ENCODE data around the gene TIAM2. TPM values are rescaled to one million over a fixed set of nuclear protein-coding genes. Genes with fewer than 3 reads are reported as not detected.

TIAM2 gene
- total RNA-seq, 2 donors from 2014 or later, result 3.1 to 6.6 TPM

DNA sequence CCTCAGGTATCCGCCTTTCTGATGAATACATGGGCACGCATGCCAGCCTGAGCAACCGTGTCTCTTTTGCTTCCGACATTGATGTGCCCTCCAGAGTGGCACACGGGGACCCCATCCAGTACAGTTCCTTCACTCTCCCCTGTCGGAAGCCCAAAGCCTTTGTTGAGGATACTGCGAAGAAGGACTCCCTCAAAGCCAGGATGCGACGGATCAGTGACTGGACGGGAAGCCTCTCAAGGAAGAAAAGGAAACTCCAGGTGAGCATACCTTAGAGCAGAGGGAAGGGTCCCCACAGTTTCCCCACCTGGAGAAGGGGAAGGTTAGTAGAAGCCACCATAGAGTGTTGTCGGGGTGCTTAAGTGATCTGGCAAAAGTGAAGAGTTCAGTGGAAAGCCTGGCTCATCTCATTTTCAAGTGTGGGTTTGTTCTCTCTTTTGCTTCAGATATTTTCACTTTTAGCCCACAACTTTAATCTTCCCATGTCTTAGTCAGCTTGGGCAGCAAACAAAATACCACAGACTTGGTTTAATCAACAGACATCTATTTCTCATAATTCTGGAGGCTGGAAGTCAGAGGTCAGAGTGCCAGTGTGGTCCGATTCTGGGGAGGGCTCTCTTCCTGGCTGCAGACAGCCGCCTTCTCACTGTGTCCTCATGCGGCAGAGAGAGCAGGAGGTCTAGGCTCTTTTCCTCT is 135.2 kb downstream of the TIAM2 start:
- TF ChIP-seq POLR2A (IDR thresholded peaks at IDR 0.05), result no peak
- TF ChIP-seq, protein P1, sequence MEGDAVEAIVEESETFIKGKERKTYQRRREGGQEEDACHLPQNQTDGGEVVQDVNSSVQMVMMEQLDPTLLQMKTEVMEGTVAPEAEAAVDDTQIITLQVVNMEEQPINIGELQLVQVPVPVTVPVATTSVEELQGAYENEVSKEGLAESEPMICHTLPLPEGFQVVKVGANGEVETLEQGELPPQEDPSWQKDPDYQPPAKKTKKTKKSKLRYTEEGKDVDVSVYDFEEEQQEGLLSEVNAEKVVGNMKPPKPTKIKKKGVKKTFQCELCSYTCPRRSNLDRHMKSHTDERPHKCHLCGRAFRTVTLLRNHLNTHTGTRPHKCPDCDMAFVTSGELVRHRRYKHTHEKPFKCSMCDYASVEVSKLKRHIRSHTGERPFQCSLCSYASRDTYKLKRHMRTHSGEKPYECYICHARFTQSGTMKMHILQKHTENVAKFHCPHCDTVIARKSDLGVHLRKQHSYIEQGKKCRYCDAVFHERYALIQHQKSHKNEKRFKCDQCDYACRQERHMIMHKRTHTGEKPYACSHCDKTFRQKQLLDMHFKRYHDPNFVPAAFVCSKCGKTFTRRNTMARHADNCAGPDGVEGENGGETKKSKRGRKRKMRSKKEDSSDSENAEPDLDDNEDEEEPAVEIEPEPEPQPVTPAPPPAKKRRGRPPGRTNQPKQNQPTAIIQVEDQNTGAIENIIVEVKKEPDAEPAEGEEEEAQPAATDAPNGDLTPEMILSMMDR (IDR thresholded peaks at IDR 0.05), result no peak
- Histone ChIP-seq H3K4me1 (no peaks in the 10 kb centered on the region), H3K9me3 (no peaks in the 10 kb centered on the region), H3K27ac (no peak overlapping the region), H3K36me3 (replicated peaks in 1 of 2; ENCODE audit: insufficient read depth in 1 of 2, low read depth in 2 of 2) (no peaks in the 10 kb centered on the region), H3K27me3 (no peaks in the 10 kb centered on the region), H3K4me3 (no peak overlapping the region)
- ATAC-seq, result no peak
- WGBS, 2 donors, result 80 to 83% methylated on average over 14 of the region's 14 CpGs
- no peak for DNase-seq
- intact Hi-C loops (cut with DNase I), result no loop called here

DNA sequence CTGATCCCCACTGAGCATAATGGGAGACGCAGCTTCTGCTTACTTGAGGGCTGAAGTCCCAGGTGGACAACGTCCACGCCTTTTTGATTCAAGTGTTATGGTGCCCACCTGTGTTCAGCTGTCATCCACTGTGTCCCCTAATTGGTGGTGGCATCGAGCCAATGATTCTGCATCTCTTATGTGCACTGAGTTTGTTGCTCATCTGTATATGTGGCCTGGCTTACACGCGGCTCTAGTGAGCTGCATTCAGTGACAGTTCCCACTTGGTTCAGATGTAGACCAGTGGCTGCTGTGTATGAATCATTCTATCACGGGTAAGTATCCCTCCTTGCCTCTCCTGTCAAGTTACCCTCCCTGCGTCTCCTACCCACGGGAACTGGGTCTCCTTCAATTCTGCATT is 137.5 kb downstream of the TIAM2 start:
- Histone ChIP-seq H3K9me3 (no peaks in the 10 kb centered on the region), H3K27me3 (no peaks in the 10 kb centered on the region), H3K4me3 (no peak overlapping the region), H3K4me1 (no peaks in the 10 kb centered on the region), H3K36me3 (replicated peaks in 1 of 2; ENCODE audit: insufficient read depth in 1 of 2, low read depth in 2 of 2) (no peaks in the 10 kb centered on the region), H3K27ac (no peak overlapping the region)
- TF ChIP-seq, protein P1 (IDR thresholded peaks at IDR 0.05), result no peak
- no peak for TF ChIP-seq POLR2A (IDR thresholded peaks at IDR 0.05)
- ATAC-seq (no peak), DNase-seq (no peak)
- 71 to 77% methylated on average over 9 of the region's 9 CpGs for WGBS, 2 donors
- intact Hi-C loops (cut with DNase I), result no loop called here

DNA sequence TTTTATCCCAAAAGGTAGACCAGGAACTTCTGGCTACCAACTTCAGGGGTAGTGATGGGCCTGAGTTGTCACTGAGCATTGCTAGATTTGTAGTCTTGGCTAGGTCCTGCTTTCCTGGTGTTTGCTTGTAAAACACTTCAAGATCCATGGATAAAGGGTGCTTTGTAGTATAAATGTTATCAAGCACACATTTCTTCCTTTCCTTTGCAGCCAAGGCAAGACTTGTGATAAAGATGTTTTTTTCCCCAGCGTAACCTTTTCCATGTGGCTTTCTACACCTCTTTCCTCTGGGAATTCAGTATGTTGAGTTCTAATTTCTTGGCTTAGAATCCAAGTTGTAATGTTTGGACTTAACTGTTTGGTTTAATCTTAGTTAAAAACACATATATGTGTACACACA is 145.9 kb downstream of the TIAM2 start:
- no peaks in the 10 kb centered on the region for H3K27me3 ChIP-seq
- no peak for TF ChIP-seq POLR2A (IDR thresholded peaks at IDR 0.05)
- TF ChIP-seq, protein P1 (IDR thresholded peaks at IDR 0.05), result no peak
- H3K36me3 ChIP-seq (replicated peaks in 1 of 2; ENCODE audit: insufficient read depth in 1 of 2, low read depth in 2 of 2), result no peaks in the 10 kb centered on the region
- WGBS, 2 donors, result 44 to 65% methylated on average over 1 of the region's 1 CpG
- H3K4me1 ChIP-seq, result peaks cover 12% of the 10 kb centered on the region
- no peak overlapping the region for H3K27ac ChIP-seq
- intact Hi-C loops (cut with DNase I), result no loop called here
- H3K4me3 ChIP-seq, result no peak overlapping the region
- no peak for DNase-seq
- H3K9me3 ChIP-seq, result no peaks in the 10 kb centered on the region
- no peak for ATAC-seq

DNA sequence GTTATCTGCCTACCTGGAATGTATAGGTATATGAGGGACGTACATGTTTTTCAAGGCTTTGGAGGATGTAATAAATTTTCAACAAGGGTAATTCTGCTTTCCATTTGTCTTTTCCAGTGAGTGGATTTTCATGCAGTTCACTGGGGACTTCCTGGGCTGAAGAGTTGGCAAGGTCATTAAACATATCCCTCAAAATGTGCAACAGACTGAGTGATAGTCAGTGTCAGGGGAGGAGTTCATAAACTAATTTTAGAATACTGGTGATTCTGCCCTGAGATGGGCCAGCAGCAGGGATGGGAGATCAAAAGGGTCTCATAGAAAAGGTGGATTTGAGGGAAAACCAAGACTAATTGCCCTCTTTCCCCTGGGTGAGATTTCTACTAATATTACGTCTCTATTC is 146.4 kb downstream of the TIAM2 start:
- no peak overlapping the region for H3K27ac ChIP-seq
- no peak for DNase-seq
- peaks cover 12% of the 10 kb centered on the region for H3K4me1 ChIP-seq
- no peaks in the 10 kb centered on the region for H3K27me3 ChIP-seq
- ATAC-seq, result no peak
- TF ChIP-seq, protein P1 (IDR thresholded peaks at IDR 0.05), result no peak
- no peak for TF ChIP-seq POLR2A (IDR thresholded peaks at IDR 0.05)
- no peaks in the 10 kb centered on the region for H3K36me3 ChIP-seq (replicated peaks in 1 of 2; ENCODE audit: insufficient read depth in 1 of 2, low read depth in 2 of 2)
- intact Hi-C loops (cut with DNase I), result no loop called here
- no peaks in the 10 kb centered on the region for H3K9me3 ChIP-seq
- no peak overlapping the region for H3K4me3 ChIP-seq
- 55 to 87% methylated on average over 2 of the region's 2 CpGs for WGBS, 2 donors
